C4-2B (cell line): ENCODE results near the gene FGD6.
A peak's percentile ranks its signal among the peaks of the same experiment; 100 is the strongest.

ENCODE experiments used
- H3K27ac ChIP-seq: fragments of 450-650 bp; 2 replicates; pipeline ENCODE4 v1.5.1; 2017
- CTCF ChIP-seq: fragments of 450-650 bp; conservative IDR thresholded peaks from 2 replicates; pipeline ENCODE4 v1.5.1; 2017; ENCODE audit warnings: mild to moderate bottlenecking
- ZFX ChIP-seq: fragments of 450-650 bp; IDR thresholded peaks from 2 replicates; pipeline ENCODE4 v1.6.1; 2017

Gene FGD6

GRCh38 chr12:95258151-95258550 lies 40.9 kb upstream of the FGD6 start:
- TF ChIP-seq CTCF: no peak
- no peak for TF ChIP-seq ZFX
- no peak overlapping the region for H3K27ac ChIP-seq

- TF ChIP-seq CTCF (no peak), ZFX (no peak)
Measured at GRCh38 chr12:95257541-95257940, 40.3 kb upstream of the FGD6 start.

GRCh38 chr12:95253386-95253785 lies 36.1 kb upstream of the FGD6 start:
- TF ChIP-seq ZFX (no peak), CTCF (no peak)
- no peak overlapping the region for H3K27ac ChIP-seq

More at GRCh38 chr12:95257541-95257940, 40.3 kb upstream of the FGD6 start:
- no peak overlapping the region for H3K27ac ChIP-seq

- TF ChIP-seq ZFX (no peak), CTCF (no peak)
- no peak overlapping the region for H3K27ac ChIP-seq
Measured at GRCh38 chr12:95248604-95249360, 31.5 kb upstream of the FGD6 start.

- H3K27ac ChIP-seq: no peak overlapping the region
- TF ChIP-seq CTCF (no peak), ZFX (no peak)
Measured at GRCh38 chr12:95248095-95248494, 30.8 kb upstream of the FGD6 start.

- peak overlapping the region; percentile 73 for H3K27ac ChIP-seq
- TF ChIP-seq ZFX (no peak), CTCF (no peak)
Measured at GRCh38 chr12:95244350-95244749, 27.1 kb upstream of the FGD6 start.

- TF ChIP-seq ZFX: no peak
- no peak for TF ChIP-seq CTCF
- H3K27ac ChIP-seq: peak overlapping the region; percentile 79
Measured at GRCh38 chr12:95243497-95244183, 26.4 kb upstream of the FGD6 start.
